ENCODE measurements around the gene MAPK10.

GRCh38 chr4:86185659-86186058 is 174.2 kb downstream of the MAPK10 start:
- TF ChIP-seq CTCF (conservative IDR thresholded peaks at IDR 0.05 in 1 of 2, IDR thresholded peaks at IDR 0.05 in 1 of 2; ENCODE audit: low read depth in 1 of 2, low read length in 2 of 2), result no peak
- TF ChIP-seq EZH2 (IDR thresholded peaks at IDR 0.05; ENCODE audit: low read length, missing control alignments), result no peak

Measured in fibroblast of lung (primary cell).